Pancreas (tissue), 10 donors: Measurements from ENCODE around the gene ABCF3. TPM values are rescaled to one million over a fixed set of nuclear protein-coding genes. Genes with fewer than 3 reads are reported as not detected.

Experiments used
- ATAC-seq, 4 donors: fragments of 200-7000 bp; cut with Tn5 transposase; one replicate each; pipeline versions ENCODE4 v1.8.0 to v1.9.1; 2020; ENCODE audit warnings: mild to moderate bottlenecking in 4 of 4, moderate library complexity in 4 of 4
- DNase-seq, 6 donors: peaks; one replicate each; pipeline ENCODE4 v3.0.0-alpha.2; 2020
- FAIRE-seq: peaks from 2 replicates; lab custom pipeline; 2012; peaks lifted over from hg19 to GRCh38; lab: Jason Lieb, UNC
- H3K27ac ChIP-seq, 4 donors: fragments of 200-600 bp; sonication (generic); 1 replicate in 3 of 4; 2 replicates in 1 of 4; pipeline versions ENCODE4 v1.5.0 to v1.8.0; 2020
- H3K27me3 ChIP-seq, 4 donors: fragments of 200-600 bp; one replicate each; pipeline ENCODE4 v1.8.0; 2021
- H3K36me3 ChIP-seq, 3 donors: fragments of 200-600 bp; sonication (generic) in 1 of 3; one replicate each; pipeline versions ENCODE4 v1.5.0 to v1.8.0; 2020 to 2021
- H3K4me1 ChIP-seq, 3 donors: fragments of 200-600 bp; one replicate each; pipeline ENCODE4 v1.8.0; 2021
- H3K4me3 ChIP-seq, 4 donors: fragments of 200-600 bp; sonication (generic) in 2 of 4; one replicate each; pipeline versions ENCODE4 v1.5.0 to v1.8.0; 2020 to 2021
- H3K9me3 ChIP-seq, 4 donors: fragments of 200-600 bp; one replicate each; pipeline ENCODE4 v1.8.0; 2021
- CTCF ChIP-seq, 4 donors: fragments of 200-600 bp; sonication (generic) in 3 of 4; IDR thresholded peaks; one replicate each; pipeline versions ENCODE4 v1.5.0 to v1.8.0; 2021; ENCODE audit warnings: antibody characterized with exemption in 4 of 4
- WGBS, 2 donors: extraction: QIAGEN DNeasy Blood & Tissue Kit; methylation state at CpG; one replicate each; pipeline ENCODE4 v1.1.7; 2013; 5-methylcytosine and 5-hydroxymethylcytosine counted together
- intact Hi-C, 3 donors: fragments of 100-400 bp; cut with DNase I; formaldehyde crosslinking; loops; one replicate each; pipeline versions ENCODE4 v1.11.1 to v1.14.2; 2022
- microRNA-seq, 2 donors: library from miRNA; unstranded; fragments of <30 nt; microRNA quantifications; one replicate each; pipeline versions ENCODE4 to v1.1.0, GENCODE V29; 2019 to 2020
- polyA plus RNA-seq, 2 donors: library from polyadenylated mRNA; stranded (reverse); fragments of 200-250 nt; gene quantifications; one replicate each; pipeline ENCODE4 v1.2.3, GENCODE V29; 2013
- total RNA-seq, 6 donors: library from RNA; stranded (reverse); fragmentation: NEBNext Ultra II Directional in 4 of 6; extraction: Animal tissue kit (Norgen Biotek cat#: 25700) in 4 of 6; gene quantifications; one replicate each; pipeline versions ENCODE4 v1.2.1 to v1.2.4, GENCODE V29; 2021 to 2023
- donor health status: healthy with polysubstance abuse.
- donor health status: DM: no; HTN: no; CAD: no; lungs with moderate emphysema.
- donor health status: DM: no; HTN: no; CAD: no.
- donor health status: control.
- donor health status: control.
- donor health status: Bipolar disorder and iron deficiency.
- donor health status: DM: yes; HTN: yes; CAD: no.
- donor health status: DM: no; HTN: no; CAD: no.
- donor health status: DM: no; HTN: no; CAD: no.
- donor health status: DM: yes; HTN: yes; CAD: no.

Gene ABCF3
- total and polyA plus RNA-seq, 8 donors, result 31.7 to 92.1 (median 42.1) TPM

- H3K4me3 ChIP-seq, result peak overlapping the region in 3 of 4 donors; percentile 10 to 40 (median 37)
- H3K27ac ChIP-seq, result peak overlapping the region in 1 of 4 donors; percentile 26
- H3K27me3 ChIP-seq, result no peaks in the 10 kb centered on the region
- no peak for FAIRE-seq
- peaks cover 0 to 24% (median 12%) of the 10 kb centered on the region in 3 donors for H3K36me3 ChIP-seq
- intact Hi-C loops, result loop anchor here in 1 of 3 donors (10.0 kb wide), 2 partner anchors 47 to 347 kb away; no protein-coding TSS in a partner anchor
- H3K9me3 ChIP-seq, result no peaks in the 10 kb centered on the region
- peaks cover 0 to 8% (median 0%) of the 10 kb centered on the region in 3 donors for H3K4me1 ChIP-seq
- peak; percentile 80 to 95 (median 86) for DNase-seq
- peak; percentile 53 to 61 (median 59) for TF ChIP-seq CTCF (IDR thresholded peaks at IDR 0.05)
- ATAC-seq, result peak; percentile 89 to 97 (median 95)
- WGBS, 2 donors, result 5 to 9% methylated on average over 44 to 46 of the region's 46 CpGs
These were observed 55.7 kb downstream of the ABCF3 start for GRCh38 chr3:184241447-184242296.

GRCh38 chr3:184242297-184242685 lies 56.3 kb downstream of the ABCF3 start:
- DNase-seq (no peak), ATAC-seq (no peak), FAIRE-seq (no peak)
- peaks cover 0 to 24% (median 12%) of the 10 kb centered on the region in 3 donors for H3K36me3 ChIP-seq
- no peak overlapping the region for H3K27ac ChIP-seq
- intact Hi-C loops, result loop anchor here in 1 of 3 donors (10.0 kb wide), 2 partner anchors 47 to 347 kb away; no protein-coding TSS in a partner anchor
- 70 to 73% methylated on average over 5 of the region's 5 CpGs for WGBS, 2 donors
- no peaks in the 10 kb centered on the region for H3K9me3 ChIP-seq
- H3K27me3 ChIP-seq, result no peaks in the 10 kb centered on the region
- peaks cover 0 to 9% (median 0%) of the 10 kb centered on the region in 3 donors for H3K4me1 ChIP-seq
- no peak overlapping the region for H3K4me3 ChIP-seq
- no peak for TF ChIP-seq CTCF (IDR thresholded peaks at IDR 0.05)

Small RNA genes within 50 kb of the gene (microRNA-seq; reads per million reads assigned to microRNA genes)
- gene MIR1224, result 38.6 to 49.5 reads per million in 2 donors

Other genes starting within 250 kb of the ABCF3 start
- 10 to 100 TPM in 1 of 6 donors, 1 to 10 TPM in 5; 2.8 to 25.2 (median 7.1) TPM for gene ABCC5, start 168.3 kb upstream of the ABCF3 start, total RNA-seq
- 10 to 100 TPM; 12.9 to 25.9 TPM for gene ABCC5, start 168.3 kb upstream of the ABCF3 start, polyA plus RNA-seq
- not detected for gene HTR3D, start 154.5 kb upstream of the ABCF3 start, total RNA-seq
- gene HTR3D, start 154.5 kb upstream of the ABCF3 start, polyA plus RNA-seq, result not detected
- not detected for gene HTR3C, start 133.2 kb upstream of the ABCF3 start, total RNA-seq
- under 1 TPM in 1 of 2 donors, not detected in 1; 0.09 TPM for gene HTR3C, start 133.2 kb upstream of the ABCF3 start, polyA plus RNA-seq
- gene HTR3E, start 89.1 kb upstream of the ABCF3 start, total RNA-seq, result under 1 TPM in 1 of 6 donors, not detected in 5; 0.41 TPM
- gene HTR3E, start 89.1 kb upstream of the ABCF3 start, polyA plus RNA-seq, result not detected
- gene EIF2B5, start 50.8 kb upstream of the ABCF3 start, total RNA-seq, result 10 to 100 TPM; 12.4 to 23.6 (median 17.1) TPM
- 10 to 100 TPM; 32.1 to 53.3 TPM for gene EIF2B5, start 50.8 kb upstream of the ABCF3 start, polyA plus RNA-seq
- 10 to 100 TPM; 31.0 to 44.9 (median 35.1) TPM for gene DVL3, start 30.8 kb upstream of the ABCF3 start, total RNA-seq
- gene DVL3, start 30.8 kb upstream of the ABCF3 start, polyA plus RNA-seq, result 10 to 100 TPM; 47.5 to 53.8 TPM
- gene AP2M1, start 11.3 kb upstream of the ABCF3 start, total RNA-seq, result 100 to 1,000 TPM in 1 of 6 donors, 10 to 100 TPM in 5; 67.8 to 136 (median 81.8) TPM
- 100 to 1,000 TPM in 1 of 2 donors, 10 to 100 TPM in 1; 69.3 to 113 TPM for gene AP2M1, start 11.3 kb upstream of the ABCF3 start, polyA plus RNA-seq
- gene VWA5B2, start 43.4 kb downstream of the ABCF3 start, total RNA-seq, result 1 to 10 TPM; 1.2 to 7.9 (median 4.5) TPM
- gene VWA5B2, start 43.4 kb downstream of the ABCF3 start, polyA plus RNA-seq, result 100 to 1,000 TPM in 1 of 2 donors, 10 to 100 TPM in 1; 30.3 to 105 TPM
- gene ALG3, start 62.8 kb downstream of the ABCF3 start, total RNA-seq, result 10 to 100 TPM; 14.1 to 25.7 (median 21.7) TPM
- 10 to 100 TPM; 26.2 to 26.5 TPM for gene ALG3, start 62.8 kb downstream of the ABCF3 start, polyA plus RNA-seq
- gene EEF1AKMT4, start 63.5 kb downstream of the ABCF3 start, total RNA-seq, result 1 to 10 TPM; 1.9 to 5.3 (median 3.1) TPM
- gene EEF1AKMT4, start 63.5 kb downstream of the ABCF3 start, polyA plus RNA-seq, result 1 to 10 TPM; 1.8 to 3.1 TPM
- 10 to 100 TPM in 5 of 6 donors, 1 to 10 TPM in 1; 7.5 to 33.7 (median 19.4) TPM for gene CAMK2N2, start 75.4 kb downstream of the ABCF3 start, total RNA-seq
- 10 to 100 TPM; 13.8 to 14.8 TPM for gene CAMK2N2, start 75.4 kb downstream of the ABCF3 start, polyA plus RNA-seq
- 10 to 100 TPM in 1 of 6 donors, 1 to 10 TPM in 5; 6.3 to 12.1 (median 8.8) TPM for gene ECE2, start 89.8 kb downstream of the ABCF3 start, total RNA-seq
- gene ECE2, start 89.8 kb downstream of the ABCF3 start, polyA plus RNA-seq, result 10 to 100 TPM in 1 of 2 donors, 1 to 10 TPM in 1; 7.7 to 25.4 TPM
- 10 to 100 TPM; 38.4 to 89.6 (median 54.1) TPM for gene PSMD2, start 113.0 kb downstream of the ABCF3 start, total RNA-seq
- gene PSMD2, start 113.0 kb downstream of the ABCF3 start, polyA plus RNA-seq, result 10 to 100 TPM; 39.1 to 78.7 TPM
- 100 to 1,000 TPM; 118 to 207 (median 178) TPM for gene EIF4G1, start 128.4 kb downstream of the ABCF3 start, total RNA-seq
- gene EIF4G1, start 128.4 kb downstream of the ABCF3 start, polyA plus RNA-seq, result 100 to 1,000 TPM; 159 to 163 TPM
- 1 to 10 TPM; 4.0 to 7.9 (median 6.4) TPM for gene FAM131A, start 151.4 kb downstream of the ABCF3 start, total RNA-seq
- 10 to 100 TPM; 12.7 to 22.5 TPM for gene FAM131A, start 151.4 kb downstream of the ABCF3 start, polyA plus RNA-seq
- 1 to 10 TPM; 4.9 to 9.2 (median 6.2) TPM for gene CLCN2, start 175.4 kb downstream of the ABCF3 start, total RNA-seq
- gene CLCN2, start 175.4 kb downstream of the ABCF3 start, polyA plus RNA-seq, result 10 to 100 TPM; 22.2 to 25.5 TPM
- 10 to 100 TPM; 19.7 to 38.2 (median 25.7) TPM for gene POLR2H, start 175.5 kb downstream of the ABCF3 start, total RNA-seq
- gene POLR2H, start 175.5 kb downstream of the ABCF3 start, polyA plus RNA-seq, result 100 to 1,000 TPM in 1 of 2 donors, 10 to 100 TPM in 1; 98.0 to 116 TPM
- under 1 TPM in 5 of 6 donors, not detected in 1; 0.28 to 0.72 (median 0.54) TPM for gene THPO, start 192.0 kb downstream of the ABCF3 start, total RNA-seq
- gene THPO, start 192.0 kb downstream of the ABCF3 start, polyA plus RNA-seq, result 1 to 10 TPM in 1 of 2 donors, under 1 TPM in 1; 0.40 to 1.3 TPM
- gene CHRD, start 193.9 kb downstream of the ABCF3 start, total RNA-seq, result 10 to 100 TPM; 11.0 to 31.4 (median 17.3) TPM
- gene CHRD, start 193.9 kb downstream of the ABCF3 start, polyA plus RNA-seq, result 10 to 100 TPM; 23.3 to 96.7 TPM